ENCODE results near the gene MMP14.
A peak's percentile ranks its signal among the peaks of the same experiment; 100 is the strongest.

The MMP14 gene

DNA sequence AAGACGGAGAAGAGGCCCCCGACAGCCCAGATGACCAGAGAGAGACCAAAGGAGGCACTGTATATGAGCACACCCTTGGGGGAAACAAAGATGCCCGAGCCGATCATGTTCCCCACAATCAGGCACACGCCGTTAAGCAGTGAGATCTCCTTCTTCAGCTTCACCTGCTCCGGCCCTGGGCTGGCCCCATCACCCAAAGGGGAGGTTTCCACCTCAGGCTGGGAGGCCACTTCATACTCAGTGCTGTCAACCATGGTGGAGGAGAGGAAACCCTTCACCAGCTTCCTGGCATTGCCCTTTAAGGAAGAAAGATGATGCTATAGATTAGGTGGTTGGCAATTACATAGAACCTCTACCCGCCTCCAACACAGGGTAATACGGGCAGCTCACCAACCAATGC lies 23.2 kb upstream of the MMP14 start:
- DNase-seq, result peak in 1 of 10 donors; percentile 48
- intact Hi-C loops (cut with DNase I), result no loop called here

DNA sequence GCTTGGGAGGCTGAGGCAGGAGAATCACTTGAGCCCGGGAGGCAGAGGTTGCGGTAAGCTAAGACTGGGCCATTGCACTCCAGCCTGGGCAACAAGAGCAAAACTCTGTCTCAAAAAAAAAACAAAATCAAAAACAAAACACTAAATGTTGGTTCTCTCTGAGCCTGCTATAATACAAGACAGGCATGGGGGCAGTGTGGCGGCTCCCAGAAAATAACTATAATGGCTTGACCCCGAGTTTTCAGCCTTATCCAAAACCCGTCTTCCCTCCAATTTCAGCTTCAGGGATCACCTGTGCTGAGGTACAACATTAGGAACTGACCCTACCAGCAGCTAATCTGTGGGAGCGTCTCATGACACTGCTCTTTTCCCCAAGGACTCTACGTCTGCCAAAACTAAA lies 22.0 kb upstream of the MMP14 start:
- intact Hi-C loops (cut with DNase I), result no loop called here
- peak in 1 of 10 donors; percentile 2 for DNase-seq

DNA sequence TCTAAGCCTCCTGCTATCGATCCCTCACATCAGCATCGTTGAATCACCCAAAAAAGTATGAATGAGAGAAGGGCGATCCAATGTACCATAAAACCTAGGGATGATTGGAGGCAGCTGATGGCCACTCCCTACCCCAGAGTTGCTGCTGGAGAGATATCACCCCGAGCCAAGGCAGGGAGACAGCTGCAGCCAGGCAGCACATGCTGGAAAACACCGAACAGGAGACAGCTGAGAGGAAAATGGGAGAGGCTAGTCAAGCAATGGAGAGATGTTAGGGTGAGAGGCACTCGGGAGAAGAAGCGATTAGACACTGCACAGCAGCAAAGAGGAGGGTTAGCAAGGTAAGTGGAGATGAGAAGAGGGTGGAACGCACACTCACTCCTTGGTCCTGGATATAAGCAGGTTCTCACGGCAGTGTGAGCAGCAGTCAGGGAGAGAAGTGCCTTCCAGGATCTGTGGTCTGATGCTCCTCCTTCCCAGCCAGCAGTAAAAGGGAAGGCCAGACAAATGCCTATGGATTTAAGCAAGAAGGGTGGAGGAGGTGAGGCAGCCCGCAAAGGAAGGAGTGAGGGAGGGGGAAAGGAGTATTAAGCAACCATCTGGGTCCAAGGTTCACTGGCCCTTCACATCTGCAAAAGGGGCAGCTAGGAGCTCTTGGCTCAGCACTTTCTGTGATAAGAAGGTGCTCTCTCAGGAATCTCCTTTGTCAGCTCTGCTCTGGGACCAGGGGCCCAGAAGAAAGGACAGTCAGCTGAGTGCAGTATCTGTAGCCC lies 21.3 kb upstream of the MMP14 start, which contains the start of gene SLC7A7:
SLC7A7 (minus strand) TSS at position 495 of the 773 bp plus-strand sequence. CDS start 2,037 bp downstream, outside the sequence.
- peak in 1 of 10 donors; percentile 52 for DNase-seq
- intact Hi-C loops (cut with DNase I), result no loop called here

DNA sequence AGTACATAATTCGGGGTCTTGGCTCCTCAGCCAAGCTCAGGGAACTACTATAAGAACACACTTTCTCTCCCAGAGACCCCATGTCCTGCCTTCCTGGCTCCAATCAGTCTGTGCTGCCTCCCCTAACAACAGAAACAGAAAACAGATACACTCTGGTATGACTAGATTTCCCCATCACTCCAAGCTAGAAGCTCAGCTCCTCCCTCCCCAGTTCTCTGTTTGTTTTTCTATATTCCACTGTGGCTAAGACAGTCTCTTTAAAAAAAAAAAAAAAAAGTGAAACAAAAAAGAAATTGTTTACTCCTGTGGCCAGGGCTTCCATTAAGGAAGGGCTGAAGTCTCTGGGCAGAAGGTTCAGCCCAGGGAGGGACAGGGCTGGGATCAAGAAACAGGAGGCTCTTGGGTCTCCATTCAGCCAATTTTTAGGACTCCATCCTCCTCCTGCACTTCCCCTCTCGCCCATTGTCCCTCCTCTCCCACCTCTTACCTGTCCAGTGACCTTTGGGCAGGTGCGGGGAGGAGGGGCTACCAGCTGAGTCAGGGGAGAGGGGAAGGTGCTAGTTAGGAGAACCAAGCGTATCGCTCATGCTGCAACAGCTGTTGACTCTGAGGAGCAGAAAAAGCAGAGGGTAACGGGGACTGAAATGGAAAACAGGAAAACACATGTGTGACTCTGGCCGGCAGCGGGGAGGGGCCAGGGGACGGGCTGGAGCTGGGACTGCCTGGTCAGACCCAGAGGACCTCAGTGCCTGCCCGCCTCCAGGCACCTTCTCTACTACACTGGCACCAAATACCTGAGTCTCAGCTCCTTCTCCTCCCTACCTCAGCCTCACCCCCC lies 17.0 kb upstream of the MMP14 start:
- DNase-seq, result peak in 1 of 10 donors; percentile 78

DNA sequence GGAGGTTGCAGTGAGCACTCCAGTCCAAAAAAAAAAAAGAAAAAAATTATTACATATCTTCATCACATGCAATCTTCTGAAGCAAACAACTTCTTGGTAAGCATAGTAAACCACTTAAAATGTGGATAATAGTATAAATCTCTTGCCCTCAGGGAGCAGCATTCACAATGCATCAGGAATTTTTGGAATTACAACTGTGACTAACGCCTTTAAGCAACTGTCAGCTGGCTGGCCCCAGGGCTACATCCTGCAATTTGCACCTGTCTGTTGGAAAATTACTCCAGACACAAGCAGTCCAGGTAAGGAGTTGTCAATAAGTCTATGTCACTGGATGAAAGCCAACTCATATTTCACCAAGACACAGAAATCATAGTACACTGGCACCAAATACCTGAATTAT lies 15.7 kb upstream of the MMP14 start:
- DNase-seq, result peak in 1 of 10 donors; percentile 52
- intact Hi-C loops (cut with DNase I), result loop anchor here (10.0 kb wide), 1 partner anchor 56 kb away; the partner anchor contains the start of gene OXA1L

More for the DNA sequence above, 17.0 kb upstream of the MMP14 start:
- intact Hi-C loops (cut with DNase I), result no loop called here

DNA sequence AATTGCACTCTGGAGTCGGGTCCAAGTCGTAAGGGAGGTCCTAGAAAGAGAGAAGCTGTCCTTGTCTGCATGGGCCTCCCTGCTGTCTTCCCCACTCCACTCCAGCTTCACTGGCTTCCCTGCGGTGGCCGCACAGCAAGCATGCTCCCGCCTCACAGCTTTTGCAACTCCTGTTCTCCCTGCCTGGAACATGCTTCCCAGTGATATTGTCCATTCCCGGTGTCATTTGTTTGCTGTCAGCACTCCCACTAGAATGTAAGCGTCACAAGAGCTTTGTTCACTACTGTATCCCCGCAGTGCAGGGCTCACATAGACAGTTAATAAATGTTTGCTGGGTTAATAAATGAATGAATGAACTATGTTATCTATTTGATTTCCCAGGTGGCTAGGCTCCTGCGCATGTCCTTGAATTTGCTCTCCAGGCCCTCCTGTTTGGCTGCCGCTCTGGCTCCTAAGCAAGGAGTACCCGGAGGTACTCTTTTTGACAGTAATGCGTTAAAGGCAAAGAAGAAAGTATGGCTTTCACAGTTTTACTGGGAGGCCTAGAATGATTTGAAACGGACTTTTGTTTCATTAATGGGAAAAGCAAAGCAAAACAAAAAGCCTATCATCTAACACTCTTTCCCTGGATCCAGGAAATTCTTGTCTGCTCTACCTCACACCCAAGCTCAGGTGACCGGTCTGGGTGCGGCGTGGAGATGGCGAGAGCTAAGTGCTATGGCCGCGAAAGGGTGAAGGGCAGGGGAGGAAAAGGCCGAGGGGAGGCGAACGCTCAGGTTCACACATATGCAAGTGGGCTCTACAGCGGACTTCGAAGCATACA lies 15.0 kb upstream of the MMP14 start:
- intact Hi-C loops (cut with DNase I), result loop anchor here (10.0 kb wide), 1 partner anchor 57 kb away; the partner anchor contains the start of gene OXA1L
- DNase-seq, result peak in 1 of 10 donors; percentile 74

DNA sequence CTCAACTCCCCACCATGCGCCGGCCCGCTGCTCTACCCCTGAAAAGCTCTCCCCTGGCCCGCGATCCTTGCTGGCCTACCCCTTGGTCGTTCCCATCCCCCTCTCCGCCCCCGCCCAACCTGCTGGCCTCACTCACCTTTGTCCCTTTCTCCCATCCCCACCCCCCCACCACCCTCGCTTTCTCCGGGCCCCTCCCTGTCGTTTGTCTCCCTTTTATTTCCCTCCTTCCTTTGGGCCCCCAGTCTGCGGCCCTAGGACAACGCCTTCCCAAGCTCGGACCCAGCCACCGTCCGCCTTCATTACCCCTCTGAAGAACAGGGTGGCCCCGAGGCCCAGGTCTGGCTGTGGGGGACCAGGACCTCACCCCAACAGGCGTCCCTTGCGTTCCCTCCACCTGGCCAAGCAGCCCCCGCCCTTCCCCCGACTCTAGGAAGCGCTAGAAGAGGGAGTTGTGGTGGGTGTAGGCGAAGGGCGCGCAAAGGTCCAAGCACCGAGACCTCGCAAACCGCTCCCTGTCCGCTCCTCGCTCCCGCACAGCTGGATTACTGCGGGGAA lies 14.3 kb upstream of the MMP14 start:
- intact Hi-C loops (cut with DNase I), result loop anchor here (10.0 kb wide), 1 partner anchor 57 kb away; the partner anchor contains the start of gene OXA1L
- peak in 1 of 10 donors; percentile 76 for DNase-seq

DNA sequence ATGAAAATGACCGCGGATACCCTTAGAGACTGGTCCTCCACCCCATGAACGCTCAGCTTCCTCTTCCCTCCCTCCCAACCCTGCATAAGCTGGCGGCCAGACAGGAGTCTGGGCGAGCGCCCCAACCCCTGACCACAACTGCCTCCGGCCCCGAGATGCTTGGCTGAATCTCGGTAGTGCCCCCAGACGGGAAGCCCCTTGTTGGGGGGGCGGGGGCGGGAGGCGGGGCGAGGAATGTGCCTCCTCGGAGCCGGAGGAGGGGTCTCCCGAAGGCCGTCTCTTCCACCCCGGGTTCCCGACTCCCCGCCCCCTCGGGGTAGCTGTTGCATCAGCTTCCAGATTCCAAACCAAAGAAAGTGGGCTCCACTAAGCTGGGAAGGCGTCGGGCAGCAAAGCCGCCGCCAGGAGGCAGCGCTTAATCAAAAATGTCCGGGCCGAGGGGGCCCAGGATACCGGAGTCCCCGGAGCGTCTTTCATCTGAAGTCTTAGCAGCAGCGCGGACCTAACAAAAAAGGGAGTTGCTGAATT lies 13.8 kb upstream of the MMP14 start:
- peak in 9 of 10 donors; percentile 36 to 94 (median 68) for DNase-seq

DNA sequence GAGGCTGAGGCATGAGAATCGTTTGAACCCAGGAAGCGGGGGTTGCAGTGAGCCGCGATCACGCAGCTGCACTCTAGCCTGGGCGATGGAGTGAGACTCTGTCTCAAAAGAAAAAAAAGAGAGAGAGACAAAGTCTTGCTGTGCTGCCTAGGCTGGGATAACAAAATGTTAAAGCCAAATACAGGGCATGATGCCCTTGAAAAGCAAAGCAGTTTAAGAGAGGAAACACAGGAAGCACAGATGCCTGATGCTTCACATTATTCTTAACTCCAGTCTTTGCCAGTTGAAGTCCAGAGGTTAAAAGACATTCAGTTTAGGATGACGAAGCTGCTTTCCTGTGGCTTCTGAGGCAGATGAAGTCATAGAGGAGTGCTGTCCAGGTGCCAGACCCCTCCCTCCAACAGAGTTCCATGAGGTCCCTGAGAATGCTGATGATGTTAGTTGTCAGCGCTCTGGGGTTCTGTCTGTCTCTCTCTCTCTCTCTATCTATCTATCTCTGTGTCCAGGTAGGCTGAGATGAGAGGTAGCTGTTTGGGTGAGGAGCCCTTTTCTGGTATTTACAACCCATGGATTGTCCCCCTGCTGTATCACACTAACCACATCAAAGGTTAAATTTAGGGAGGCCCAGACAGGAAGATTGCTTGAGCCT lies 11.6 kb upstream of the MMP14 start:
- intact Hi-C loops (cut with DNase I), result loop anchor here (10.0 kb wide), 1 partner anchor 60 kb away; the partner anchor contains the start of gene OXA1L

More for the DNA sequence above, 13.8 kb upstream of the MMP14 start:
- intact Hi-C loops (cut with DNase I), result loop anchor here (1.0 to 10.0 kb wide), 2 partner anchors 31 to 58 kb away; partner anchors contain the start of gene OXA1L

DNA sequence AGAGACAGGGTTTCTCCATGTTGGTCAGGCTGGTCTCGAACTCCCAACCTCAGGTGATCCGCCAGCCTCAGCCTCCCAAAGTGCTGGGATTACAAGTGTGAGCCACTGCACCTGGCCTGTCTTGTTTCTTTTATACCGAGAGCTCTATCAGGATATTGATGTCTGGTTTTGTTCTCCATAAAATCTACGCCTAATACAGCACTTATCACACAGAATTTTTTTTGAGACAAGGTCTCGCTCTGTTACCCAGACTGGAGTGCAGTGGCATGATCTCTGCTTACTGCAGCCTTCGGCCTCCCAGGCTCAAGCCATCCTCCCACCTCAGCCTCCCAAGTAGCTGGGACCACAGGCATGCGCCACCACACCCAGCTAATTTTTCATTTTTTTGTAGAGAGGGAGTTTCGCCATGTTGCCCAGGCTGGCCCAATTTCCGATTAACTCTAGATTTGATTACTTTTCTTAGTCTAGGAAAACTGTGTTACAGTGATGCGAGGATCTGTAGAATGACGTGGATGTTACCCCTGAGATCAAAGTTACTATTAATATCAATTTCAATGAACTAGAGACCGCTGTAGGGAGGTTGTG lies 7.2 kb upstream of the MMP14 start:
- peak in 2 of 10 donors; percentile 32 to 63 for DNase-seq
- intact Hi-C loops (cut with DNase I), result loop anchor here (10.0 kb wide), 1 partner anchor 64 kb away; the partner anchor contains the start of gene OXA1L

More for the DNA sequence above, 11.6 kb upstream of the MMP14 start:
- peak in 1 of 10 donors; percentile 13 for DNase-seq

DNA sequence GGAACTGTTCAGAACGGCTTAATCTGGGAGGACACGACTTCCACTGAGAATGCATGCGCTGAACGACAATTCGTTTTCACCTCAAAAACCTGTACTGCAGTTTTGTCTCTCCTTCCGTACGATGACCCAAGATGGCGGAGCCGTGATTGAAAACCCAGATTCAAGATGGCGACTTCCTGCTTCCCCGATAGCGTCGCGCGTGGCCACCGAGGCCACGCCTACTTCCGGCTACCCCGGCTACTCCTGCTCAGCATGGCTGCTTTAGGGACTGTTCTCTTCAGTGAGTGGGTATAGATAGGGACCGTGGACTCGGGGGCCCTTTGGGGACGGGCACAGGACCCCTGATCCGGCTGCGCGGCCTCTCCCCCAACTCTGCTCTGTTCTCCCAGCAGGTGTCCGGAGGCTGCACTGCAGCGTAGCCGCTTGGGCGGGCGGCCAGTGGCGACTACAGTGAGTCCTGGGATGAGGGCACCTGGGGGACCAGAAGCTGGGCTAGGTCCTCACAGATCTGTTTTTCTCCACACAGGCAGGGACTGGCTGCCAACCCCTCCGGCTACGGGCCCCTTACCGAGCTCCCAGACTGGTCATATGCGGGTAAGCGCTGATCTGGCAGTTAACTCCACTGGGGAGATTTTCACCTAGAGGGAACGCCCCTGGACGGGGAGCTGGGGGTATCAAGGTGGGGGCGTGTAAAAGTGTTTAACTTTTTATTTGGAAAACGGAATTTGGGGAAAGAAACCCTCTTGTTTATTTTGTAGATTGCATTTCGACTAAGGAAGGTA lies 6.5 kb upstream of the MMP14 start, which contains the start of gene MRPL52:
MRPL52 (plus strand) TSS at position 227 of the 782 bp plus-strand sequence; CDS start at position 253, 26 bp downstream.
- DNase-seq, result peak; percentile 80 to 98 (median 90)
- intact Hi-C loops (cut with DNase I), result loop anchor here (10.0 kb wide), 1 partner anchor 65 kb away; the partner anchor contains the start of gene OXA1L

DNA sequence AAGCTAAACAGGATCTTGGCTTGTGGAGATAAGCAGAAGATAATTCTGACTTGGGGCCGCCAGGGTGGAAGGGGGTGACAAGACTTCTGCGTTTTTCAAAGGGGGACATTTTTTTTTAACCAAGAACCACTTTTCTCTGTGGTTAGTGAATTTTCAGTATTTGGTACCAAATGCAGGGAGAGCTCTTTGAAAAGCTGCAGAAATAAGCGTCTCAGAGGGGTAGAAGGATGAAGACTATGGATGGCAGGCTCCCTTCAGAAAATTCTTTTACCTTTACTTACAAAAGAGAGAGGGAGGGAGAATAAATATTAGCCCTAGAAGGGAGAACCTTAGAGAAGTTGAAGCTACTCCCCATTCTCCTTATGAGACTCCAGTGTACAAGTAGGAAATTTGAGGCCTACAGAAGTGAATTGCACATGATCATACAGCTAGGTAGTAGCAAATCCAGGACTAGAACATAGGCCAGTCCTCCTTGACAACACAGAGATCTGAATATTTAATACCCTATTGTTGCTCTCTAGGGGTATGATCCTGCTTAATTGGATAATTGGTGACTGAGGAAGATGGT lies 5.9 kb upstream of the MMP14 start:
- intact Hi-C loops (cut with DNase I), result no loop called here
- peak in 1 of 10 donors; percentile 46 for DNase-seq

DNA sequence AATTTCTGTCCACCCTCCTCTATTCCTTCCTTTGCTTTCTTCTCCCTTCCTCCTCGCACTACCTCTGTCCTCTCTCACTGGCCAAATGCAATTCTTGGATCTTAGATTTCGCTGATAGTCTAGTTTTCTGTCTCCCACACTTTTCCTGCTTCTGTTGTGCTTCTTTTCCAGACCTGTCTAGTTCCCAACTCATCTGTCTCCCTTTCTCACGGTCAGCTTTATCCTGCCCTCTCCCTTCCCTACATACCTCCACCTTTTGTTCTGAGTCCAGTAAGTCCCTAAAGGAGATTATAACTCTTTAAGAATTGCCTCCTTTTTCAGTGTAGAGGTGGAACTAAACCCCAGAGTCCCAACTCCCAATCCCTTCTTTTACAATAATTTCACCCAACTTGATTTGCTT lies 880 bp upstream of the MMP14 start:
- intact Hi-C loops (cut with DNase I), result no loop called here
- DNase-seq, result no peak

DNA sequence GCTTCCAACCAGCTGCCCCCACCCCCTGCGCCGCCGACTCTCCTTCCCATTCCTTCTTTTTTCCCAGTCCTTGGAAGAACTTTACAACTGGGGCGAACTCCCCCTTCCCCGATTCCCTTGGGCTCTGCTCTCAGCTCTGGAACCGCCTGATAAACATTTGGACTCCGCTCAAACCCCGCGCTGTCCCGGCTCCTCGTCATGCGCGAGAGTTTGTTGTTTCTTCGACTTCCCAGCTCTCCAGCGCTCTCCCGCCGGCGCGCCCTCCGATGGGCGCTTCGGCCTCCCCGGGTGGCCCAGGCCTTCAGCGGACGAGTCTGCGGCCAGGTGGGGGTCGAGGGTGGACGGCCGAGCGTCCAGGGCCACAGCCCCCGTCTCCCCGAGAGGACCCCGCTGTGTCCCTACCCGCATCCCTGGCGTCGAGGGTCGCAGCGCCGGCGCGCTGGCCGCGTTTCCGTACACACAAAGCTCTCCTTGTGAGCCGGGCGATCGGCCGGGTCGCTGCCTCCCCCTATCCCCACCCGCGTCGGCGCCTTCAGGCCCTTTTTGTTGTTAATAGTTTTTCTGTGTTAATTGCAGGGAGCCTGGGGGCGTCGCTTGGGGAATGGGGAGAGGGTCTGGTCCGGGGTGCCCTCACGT lies 847 bp downstream of the MMP14 start:
- intact Hi-C loops (cut with DNase I), result no loop called here
- DNase-seq, result peak in 5 of 10 donors; percentile 32 to 88 (median 73)

DNA sequence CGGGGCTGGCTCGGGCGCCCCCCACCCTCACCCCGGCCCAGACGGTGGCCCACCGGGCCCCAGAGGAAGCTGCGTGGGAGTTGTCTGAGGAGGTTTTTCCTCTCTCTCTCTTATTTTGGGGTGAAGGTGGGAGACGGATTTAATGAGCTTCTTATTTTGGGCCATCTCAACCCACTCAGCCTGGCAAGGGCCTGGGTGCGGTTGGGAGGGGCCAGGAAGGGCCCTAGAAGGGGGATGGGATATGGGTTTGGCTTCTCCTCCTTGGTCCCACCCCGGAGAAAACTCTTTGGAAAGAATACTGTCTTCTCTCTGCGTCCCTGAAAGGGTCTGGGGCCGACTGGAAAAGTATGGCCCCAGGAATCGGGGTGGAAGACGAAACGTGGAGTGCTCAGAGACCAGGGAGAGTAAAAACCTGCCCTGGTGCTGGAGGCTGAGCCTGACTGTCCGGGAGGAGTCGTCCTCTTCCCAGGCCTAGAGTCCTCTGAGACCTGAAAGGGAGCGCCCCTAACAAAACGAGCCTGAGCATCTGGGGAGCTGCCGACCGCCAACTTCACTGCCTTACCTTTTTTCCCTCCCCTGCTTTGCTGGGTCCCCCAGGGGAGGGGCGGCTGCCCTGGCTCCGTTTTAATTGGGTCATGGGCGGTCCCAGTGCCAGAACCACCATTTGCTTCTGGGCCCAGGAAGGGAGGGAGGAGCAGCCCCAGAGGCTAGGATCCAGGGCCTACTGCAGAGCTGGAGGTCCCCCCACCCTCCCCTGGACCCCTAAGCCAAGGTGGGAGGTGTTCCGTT lies 1.6 kb downstream of the MMP14 start:
- intact Hi-C loops (cut with DNase I), result no loop called here
- peak in 2 of 10 donors; percentile 29 to 81 for DNase-seq

DNA sequence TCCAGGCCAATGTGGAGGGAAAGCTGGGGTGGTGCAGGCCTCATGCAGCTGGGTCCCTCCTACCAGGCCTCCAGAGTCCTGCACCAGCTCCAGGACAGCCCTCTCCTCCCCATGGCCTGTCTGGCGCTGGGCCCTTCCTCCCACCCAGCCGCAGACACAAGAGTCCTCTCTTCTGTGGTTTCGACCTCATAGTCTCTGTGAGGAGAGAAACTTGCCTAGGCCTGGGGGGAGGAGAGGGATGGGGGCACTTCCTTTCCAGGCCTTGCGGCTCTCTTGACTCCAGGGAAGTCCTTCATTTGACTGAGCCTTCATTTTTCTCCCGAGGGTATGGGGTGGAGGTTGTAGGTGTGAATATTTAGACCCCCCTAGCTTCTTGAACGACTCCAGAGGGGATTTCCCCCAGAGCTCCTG lies 2.3 kb downstream of the MMP14 start:
- peak in 1 of 10 donors; percentile 64 for DNase-seq
- intact Hi-C loops (cut with DNase I), result no loop called here
